Measurements from ENCODE around the gene ARHGAP19.

The ARHGAP19 gene

GRCh38 chr10:97254694-97255093 is 37.7 kb downstream of the ARHGAP19 start:
- DNase-seq: no peak
- intact Hi-C loops (cut with DNase I): no loop called here

- no peak for DNase-seq
- intact Hi-C loops (cut with DNase I): no loop called here
These were observed 41.5 kb downstream of the ARHGAP19 start for GRCh38 chr10:97250952-97251351.

GRCh38 chr10:97243836-97244235 is 48.6 kb downstream of the ARHGAP19 start:
- no peak for DNase-seq
- intact Hi-C loops (cut with DNase I): no loop called here

- DNase-seq: no peak
- intact Hi-C loops (cut with DNase I): no loop called here
These were observed 53.6 kb downstream of the ARHGAP19 start for GRCh38 chr10:97238855-97239254.

GRCh38 chr10:97235353-97235752 is 57.1 kb downstream of the ARHGAP19 start:
- no peak for DNase-seq
- intact Hi-C loops (cut with DNase I): no loop called here

- intact Hi-C loops (cut with DNase I): no loop called here
- DNase-seq: peak in 6 of 42 donors; percentile 11 to 48 (median 20)
These were observed 58.0 kb downstream of the ARHGAP19 start for GRCh38 chr10:97234400-97234799.

GRCh38 chr10:97230146-97230545 is 62.3 kb downstream of the ARHGAP19 start:
- no peak for DNase-seq
- intact Hi-C loops (cut with DNase I): no loop called here

GRCh38 chr10:97229322-97230015 is 63.0 kb downstream of the ARHGAP19 start:
- intact Hi-C loops (cut with DNase I): no loop called here
- DNase-seq: no peak

- no peak for DNase-seq
- intact Hi-C loops (cut with DNase I): no loop called here
These were observed 63.7 kb downstream of the ARHGAP19 start for GRCh38 chr10:97228775-97229157.

- DNase-seq: no peak
- intact Hi-C loops (cut with DNase I): no loop called here
These were observed 64.2 kb downstream of the ARHGAP19 start for GRCh38 chr10:97228130-97228774.

- no peak for DNase-seq
- intact Hi-C loops (cut with DNase I): no loop called here
These were observed 66.0 kb downstream of the ARHGAP19 start for GRCh38 chr10:97226398-97226797.

GRCh38 chr10:97224483-97225435 is 67.7 kb downstream of the ARHGAP19 start:
- intact Hi-C loops (cut with DNase I): no loop called here
- DNase-seq: no peak

GRCh38 chr10:97222326-97222961 is 70.0 kb downstream of the ARHGAP19 start:
- peak in 6 of 42 donors; percentile 12 to 43 (median 28) for DNase-seq
- intact Hi-C loops (cut with DNase I): no loop called here

GRCh38 chr10:97220355-97220754 is 72.1 kb downstream of the ARHGAP19 start:
- intact Hi-C loops (cut with DNase I): no loop called here
- no peak for DNase-seq

- intact Hi-C loops (cut with DNase I): no loop called here
- DNase-seq: no peak
These were observed 75.1 kb downstream of the ARHGAP19 start for GRCh38 chr10:97217299-97217698.

- no peak for DNase-seq
- intact Hi-C loops (cut with DNase I): no loop called here
These were observed 76.7 kb downstream of the ARHGAP19 start for GRCh38 chr10:97215619-97216260.

- intact Hi-C loops (cut with DNase I): no loop called here
- DNase-seq: no peak
These were observed 79.0 kb downstream of the ARHGAP19 start for GRCh38 chr10:97213431-97213830.

- DNase-seq: no peak
- intact Hi-C loops (cut with DNase I): loop anchor here (2.0 kb wide), 1 partner anchor 138 kb away; no protein-coding TSS in a partner anchor
These were observed 81.2 kb downstream of the ARHGAP19 start for GRCh38 chr10:97211229-97211628.

GRCh38 chr10:97210543-97210960 is 81.9 kb downstream of the ARHGAP19 start:
- peak in 40 of 42 donors; percentile 36 to 88 (median 73) for DNase-seq
- intact Hi-C loops (cut with DNase I): loop anchor here (2.0 kb wide), 1 partner anchor 138 kb away; no protein-coding TSS in a partner anchor
